DOHH2 (cell line): ENCODE data around the gene AP4E1.

Experiments used
- EZH2phosphoT487 ChIP-seq: fragments of 200-600 bp; sonication (generic); IDR thresholded peaks from 2 replicates; pipeline ENCODE4 v1.6.1; 2017; ENCODE audit warnings: borderline replicate concordance, mild to moderate bottlenecking, antibody characterized with exemption, low read length, moderate library complexity, mixed read lengths
- TF ChIP-seq, protein P1 (sequence below): fragments of 200-600 bp; sonication (generic); IDR thresholded peaks from one replicate; pipeline ENCODE4 v1.5.1; 2014; ENCODE audit warnings: antibody characterized with exemption, mild to moderate bottlenecking, low read depth, low read length; ENCODE audit not compliant: poor library complexity, severe bottlenecking

DNA sequence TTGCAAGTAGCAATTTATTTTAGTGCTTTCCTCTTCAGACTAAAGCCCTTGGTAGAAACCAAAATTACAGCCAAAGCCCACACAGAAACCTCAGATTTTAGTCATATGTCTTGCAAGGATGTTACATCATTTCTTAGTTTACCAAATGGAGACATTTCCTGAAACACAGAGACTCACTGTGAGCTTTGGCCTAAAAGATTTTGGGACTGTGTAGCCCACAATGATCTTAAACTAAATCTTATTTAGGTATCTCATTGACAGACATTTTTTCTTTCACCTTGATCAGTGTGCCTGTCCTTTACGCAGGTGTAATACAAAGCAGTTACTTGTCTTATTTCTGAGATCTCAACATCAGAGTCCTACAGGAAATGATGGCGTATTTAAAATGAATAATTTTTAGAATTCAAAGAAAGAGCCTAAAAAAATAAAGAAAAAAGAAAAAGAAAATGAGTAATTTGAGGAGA, 27.8 kb upstream of the AP4E1 start:
- TF ChIP-seq, protein P1, sequence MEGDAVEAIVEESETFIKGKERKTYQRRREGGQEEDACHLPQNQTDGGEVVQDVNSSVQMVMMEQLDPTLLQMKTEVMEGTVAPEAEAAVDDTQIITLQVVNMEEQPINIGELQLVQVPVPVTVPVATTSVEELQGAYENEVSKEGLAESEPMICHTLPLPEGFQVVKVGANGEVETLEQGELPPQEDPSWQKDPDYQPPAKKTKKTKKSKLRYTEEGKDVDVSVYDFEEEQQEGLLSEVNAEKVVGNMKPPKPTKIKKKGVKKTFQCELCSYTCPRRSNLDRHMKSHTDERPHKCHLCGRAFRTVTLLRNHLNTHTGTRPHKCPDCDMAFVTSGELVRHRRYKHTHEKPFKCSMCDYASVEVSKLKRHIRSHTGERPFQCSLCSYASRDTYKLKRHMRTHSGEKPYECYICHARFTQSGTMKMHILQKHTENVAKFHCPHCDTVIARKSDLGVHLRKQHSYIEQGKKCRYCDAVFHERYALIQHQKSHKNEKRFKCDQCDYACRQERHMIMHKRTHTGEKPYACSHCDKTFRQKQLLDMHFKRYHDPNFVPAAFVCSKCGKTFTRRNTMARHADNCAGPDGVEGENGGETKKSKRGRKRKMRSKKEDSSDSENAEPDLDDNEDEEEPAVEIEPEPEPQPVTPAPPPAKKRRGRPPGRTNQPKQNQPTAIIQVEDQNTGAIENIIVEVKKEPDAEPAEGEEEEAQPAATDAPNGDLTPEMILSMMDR = no peak
- no peak for TF ChIP-seq EZH2phosphoT487
